Esophagus squamous epithelium (tissue), 4 donors: Measurements from ENCODE around the gene USP10.

ENCODE experiments used
- CTCF ChIP-seq, 6 experiments: fragments of 450-650 bp in 4 of 6; fragments of 200-600 bp in 2 of 6; sonication (generic) in 2 of 6; IDR thresholded peaks; one replicate each; pipeline ENCODE4 v1.5.1; 2016 to 2019; ENCODE audit warnings: antibody characterized with exemption in 6 of 6, mild to moderate bottlenecking in 4 of 6, moderate library complexity in 4 of 6
- POLR2A ChIP-seq, 4 donors: fragments of 450-650 bp; IDR thresholded peaks; one replicate each; pipeline ENCODE4 v1.6.1; 2017; ENCODE audit warnings: antibody characterized with exemption in 4 of 4, mild to moderate bottlenecking in 4 of 4, moderate library complexity in 3 of 4

- TF ChIP-seq POLR2A (IDR thresholded peaks at IDR 0.05) (no peak), CTCF (IDR thresholded peaks at IDR 0.05) (no peak)
Measured at GRCh38 chr16:84654238-84654637, 45.6 kb upstream of the USP10 start.
